Neutrophil (primary cell): ENCODE results near the gene NES.

Experiments
- H3K27ac ChIP-seq: fragments of 200-600 bp; sonication (generic); 2 replicates; pipeline ENCODE4 v1.5.1; 2016; ENCODE audit warnings: mild to moderate bottlenecking, moderate library complexity
- H3K27me3 ChIP-seq: fragments of 200-600 bp; sonication (generic); 2 replicates; pipeline ENCODE4 v1.6.0; 2016; ENCODE audit warnings: mild to moderate bottlenecking
- H3K36me3 ChIP-seq: fragments of 200-600 bp; sonication (generic); 2 replicates; pipeline ENCODE4 v1.5.1; 2017
- H3K4me1 ChIP-seq, 2 experiments: fragments of 200-600 bp in 1 of 2; sonication (generic) in 1 of 2; 1 replicate in 1 of 2; 2 replicates in 1 of 2; pipeline versions ENCODE4 v1.5.1 to v1.6.1; 2013 to 2016; ENCODE audit warnings: low read depth in 1 of 2, low read length in 1 of 2, mild to moderate bottlenecking in 1 of 2, moderate library complexity in 1 of 2; ENCODE audit not compliant: control insufficient read depth in 1 of 2, insufficient read depth in 1 of 2
- H3K4me3 ChIP-seq, 2 experiments: fragments of 200-600 bp in 1 of 2; sonication (generic) in 1 of 2; 1 replicate in 1 of 2; 2 replicates in 1 of 2; pipeline ENCODE4 v1.5.1; 2013 to 2016; ENCODE audit warnings: low read depth in 1 of 2, low read length in 1 of 2, mild to moderate bottlenecking in 1 of 2, moderate library complexity in 1 of 2
- H3K9me3 ChIP-seq: fragments of 200-600 bp; sonication (generic); 2 replicates; pipeline ENCODE4 v1.5.1; 2016
- CTCF ChIP-seq: fragments of 200-600 bp; sonication (generic); IDR thresholded peaks from 2 replicates; pipeline ENCODE4 v1.5.1; 2016; ENCODE audit warnings: antibody characterized with exemption

Gene NES

GRCh38 chr1:156665539-156665938 is 11.7 kb downstream of the NES start:
- Histone ChIP-seq H3K27ac (no peak overlapping the region), H3K27me3 (peaks cover 83% of the 10 kb centered on the region), H3K36me3 (no peaks in the 10 kb centered on the region), H3K9me3 (no peaks in the 10 kb centered on the region), H3K4me3 (no peak overlapping the region), H3K4me1 (peaks cover 12 to 13% of the 10 kb centered on the region in 2 experiments)
- no peak for TF ChIP-seq CTCF

GRCh38 chr1:156664767-156665411 is 12.3 kb downstream of the NES start:
- H3K4me1 ChIP-seq: peaks cover 13 to 16% of the 10 kb centered on the region in 2 experiments
- H3K9me3 ChIP-seq: no peaks in the 10 kb centered on the region
- TF ChIP-seq CTCF: no peak
- no peak overlapping the region for H3K27ac ChIP-seq
- H3K36me3 ChIP-seq: no peaks in the 10 kb centered on the region
- no peak overlapping the region for H3K4me3 ChIP-seq
- H3K27me3 ChIP-seq: peaks cover 83% of the 10 kb centered on the region

GRCh38 chr1:156664046-156664766 is 13.0 kb downstream of the NES start:
- TF ChIP-seq CTCF: no peak
- no peak overlapping the region for H3K27ac ChIP-seq

GRCh38 chr1:156663178-156663577 is 14.0 kb downstream of the NES start:
- H3K9me3 ChIP-seq: no peaks in the 10 kb centered on the region
- H3K36me3 ChIP-seq: no peaks in the 10 kb centered on the region
- peaks cover 13 to 19% of the 10 kb centered on the region in 2 experiments for H3K4me1 ChIP-seq
- H3K4me3 ChIP-seq: no peak overlapping the region
- no peak for TF ChIP-seq CTCF
- no peak overlapping the region for H3K27ac ChIP-seq
- peaks cover 88% of the 10 kb centered on the region for H3K27me3 ChIP-seq

More at GRCh38 chr1:156664046-156664766, 13.0 kb downstream of the NES start:
- Histone ChIP-seq H3K9me3 (no peaks in the 10 kb centered on the region), H3K36me3 (no peaks in the 10 kb centered on the region), H3K27me3 (peaks cover 83% of the 10 kb centered on the region), H3K4me3 (no peak overlapping the region), H3K4me1 (peaks cover 13 to 19% of the 10 kb centered on the region in 2 experiments)

GRCh38 chr1:156662800-156663055 is 14.5 kb downstream of the NES start:
- Histone ChIP-seq H3K27me3 (peaks cover 93% of the 10 kb centered on the region), H3K27ac (no peak overlapping the region), H3K36me3 (no peaks in the 10 kb centered on the region), H3K4me1 (peaks cover 14 to 20% of the 10 kb centered on the region in 2 experiments), H3K4me3 (no peak overlapping the region), H3K9me3 (no peaks in the 10 kb centered on the region)
- no peak for TF ChIP-seq CTCF
